GM12891 (cell line): Measurements from ENCODE around the gene HSBP1L1.

Source experiments
- POLR2A ChIP-seq: IDR thresholded peaks from 2 replicates; pipeline ENCODE4 v1.6.1; 2011; ENCODE audit warnings: low read depth, low read length, control low read depth
- TAF1 ChIP-seq: IDR thresholded peaks from 2 replicates; pipeline ENCODE4 v1.6.1; 2011; ENCODE audit warnings: low read depth, low read length, control low read depth

DNA sequence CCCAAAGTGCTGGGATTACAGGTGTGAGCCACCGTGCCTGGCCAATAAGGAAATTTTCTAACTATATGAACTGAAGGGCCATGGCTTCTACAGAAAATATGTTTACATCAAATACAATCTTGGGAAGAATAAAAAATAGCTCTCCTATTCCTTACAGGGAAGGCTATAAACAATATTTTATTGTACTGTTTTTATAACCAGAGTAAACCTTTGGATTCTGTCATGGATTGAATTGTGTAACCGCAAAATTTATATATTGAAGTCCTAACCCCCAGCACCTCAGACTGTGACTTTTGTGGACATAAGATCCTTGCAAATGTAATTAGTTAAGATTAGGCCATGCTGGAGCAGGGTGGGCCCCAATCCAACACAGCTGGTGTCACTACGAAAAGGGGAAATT, 8.3 kb downstream of the HSBP1L1 start:
- TF ChIP-seq POLR2A (no peak), TAF1 (no peak)
